ENCODE results near the gene L3MBTL4. TPM values are rescaled to one million over a fixed set of nuclear protein-coding genes. Genes with fewer than 3 reads are reported as not detected.

L3MBTL4 gene
- total RNA-seq, 2 donors from 2014 or later = 0.27 to 5.3 TPM

DNA sequence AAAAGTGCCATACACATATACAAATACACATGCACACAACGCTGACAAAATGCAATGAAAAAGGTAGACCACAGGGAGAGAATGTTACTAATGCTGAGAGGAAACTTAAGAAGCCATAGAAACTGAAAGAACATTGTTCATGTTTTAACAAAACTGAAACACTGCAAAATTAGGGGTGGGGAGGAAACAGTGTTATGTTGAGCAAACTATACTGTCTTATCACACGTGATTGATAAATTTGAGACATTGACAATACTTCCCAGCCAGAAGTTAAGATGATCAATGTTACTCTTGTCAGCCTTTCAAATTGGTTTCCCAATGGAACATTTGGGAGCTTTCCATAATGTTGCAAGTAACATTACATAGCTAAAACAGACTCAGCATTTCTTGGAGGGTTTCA lies 165.5 kb downstream of the L3MBTL4 start:
- no peak overlapping the region for H3K27ac ChIP-seq
- no peaks in the 10 kb centered on the region for H3K36me3 ChIP-seq
- no peak overlapping the region for H3K4me3 ChIP-seq
- no peak for DNase-seq (ENCODE audit: low spot score)
- no peaks in the 10 kb centered on the region for H3K4me1 ChIP-seq (ENCODE audit: control insufficient read depth in 1 of 2, low read depth in 2 of 2)
- TF ChIP-seq CTCF (IDR thresholded peaks at IDR 0.05) = no peak
- no peak for ATAC-seq (ENCODE audit: insufficient number of reproducible peaks, low FRiP score, low read depth)
- H3K27me3 ChIP-seq (replicated peaks; ENCODE audit: insufficient read depth) = no peaks in the 10 kb centered on the region
- H3K9me3 ChIP-seq = no peaks in the 10 kb centered on the region

GRCh38 chr18:6248017-6248416 lies 166.7 kb downstream of the L3MBTL4 start:
- no peak overlapping the region for H3K27ac ChIP-seq
- no peaks in the 10 kb centered on the region for H3K4me1 ChIP-seq (ENCODE audit: control insufficient read depth in 1 of 2, low read depth in 2 of 2)
- H3K27me3 ChIP-seq (replicated peaks; ENCODE audit: insufficient read depth) = no peaks in the 10 kb centered on the region
- H3K4me3 ChIP-seq = no peak overlapping the region
- DNase-seq (ENCODE audit: low spot score) = no peak
- H3K36me3 ChIP-seq = no peaks in the 10 kb centered on the region
- no peak for ATAC-seq (ENCODE audit: insufficient number of reproducible peaks, low FRiP score, low read depth)
- TF ChIP-seq CTCF (IDR thresholded peaks at IDR 0.05) = no peak
- H3K9me3 ChIP-seq = no peaks in the 10 kb centered on the region

DNA sequence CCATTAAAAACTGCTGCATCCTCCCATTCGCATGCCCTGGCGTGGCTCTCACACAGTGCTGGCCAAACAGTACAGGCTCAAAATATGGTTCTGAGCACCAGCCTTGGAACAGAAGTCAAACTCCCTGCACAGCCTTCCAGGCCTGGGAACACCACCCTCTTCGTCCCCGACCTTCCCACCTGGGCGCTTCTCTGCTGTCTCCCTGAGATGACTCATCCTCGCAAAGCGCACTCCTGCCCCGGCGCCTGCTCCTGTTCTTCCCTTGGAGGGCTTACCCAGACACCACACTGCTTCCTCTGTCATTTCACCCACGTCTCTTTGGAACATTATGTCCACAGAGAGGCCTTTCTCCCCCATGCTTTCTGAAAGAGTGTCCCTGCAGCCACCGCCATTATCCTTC lies 172.7 kb downstream of the L3MBTL4 start:
- ATAC-seq (ENCODE audit: insufficient number of reproducible peaks, low FRiP score, low read depth) = no peak
- no peaks in the 10 kb centered on the region for H3K9me3 ChIP-seq

DNA sequence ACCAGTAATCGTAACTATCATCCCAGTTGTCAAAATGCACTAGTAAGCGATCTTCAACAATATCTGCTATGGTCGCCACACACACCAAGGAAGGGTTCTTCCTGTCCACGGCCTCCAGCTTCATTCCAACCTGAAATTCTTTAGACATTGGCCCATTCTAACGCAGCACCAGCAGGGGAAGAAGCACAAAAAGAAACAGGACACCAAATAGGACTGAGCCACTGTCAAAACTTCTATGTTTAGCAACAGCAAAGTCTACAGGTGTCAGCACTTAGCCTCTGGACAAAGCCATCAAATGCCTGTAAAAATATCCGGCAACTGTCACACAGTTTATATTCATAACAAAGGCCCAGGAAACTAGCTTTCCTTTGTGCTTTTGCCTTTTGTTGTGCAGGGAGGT lies 175.0 kb downstream of the L3MBTL4 start:
- no peaks in the 10 kb centered on the region for H3K4me1 ChIP-seq (ENCODE audit: control insufficient read depth in 1 of 2, low read depth in 2 of 2)
- H3K4me3 ChIP-seq = no peak overlapping the region
- H3K9me3 ChIP-seq = no peaks in the 10 kb centered on the region
- no peaks in the 10 kb centered on the region for H3K36me3 ChIP-seq
- no peaks in the 10 kb centered on the region for H3K27me3 ChIP-seq (replicated peaks; ENCODE audit: insufficient read depth)
- DNase-seq (ENCODE audit: low spot score) (no peak), ATAC-seq (ENCODE audit: insufficient number of reproducible peaks, low FRiP score, low read depth) (no peak)
- no peak overlapping the region for H3K27ac ChIP-seq
- TF ChIP-seq CTCF (IDR thresholded peaks at IDR 0.05) = no peak

More for the DNA sequence above, 172.7 kb downstream of the L3MBTL4 start:
- TF ChIP-seq CTCF (IDR thresholded peaks at IDR 0.05) = no peak
- no peak overlapping the region for H3K4me3 ChIP-seq
- no peak for DNase-seq (ENCODE audit: low spot score)
- no peaks in the 10 kb centered on the region for H3K36me3 ChIP-seq
- H3K27ac ChIP-seq = no peak overlapping the region
- H3K4me1 ChIP-seq (ENCODE audit: control insufficient read depth in 1 of 2, low read depth in 2 of 2) = no peaks in the 10 kb centered on the region
- H3K27me3 ChIP-seq (replicated peaks; ENCODE audit: insufficient read depth) = no peaks in the 10 kb centered on the region

DNA sequence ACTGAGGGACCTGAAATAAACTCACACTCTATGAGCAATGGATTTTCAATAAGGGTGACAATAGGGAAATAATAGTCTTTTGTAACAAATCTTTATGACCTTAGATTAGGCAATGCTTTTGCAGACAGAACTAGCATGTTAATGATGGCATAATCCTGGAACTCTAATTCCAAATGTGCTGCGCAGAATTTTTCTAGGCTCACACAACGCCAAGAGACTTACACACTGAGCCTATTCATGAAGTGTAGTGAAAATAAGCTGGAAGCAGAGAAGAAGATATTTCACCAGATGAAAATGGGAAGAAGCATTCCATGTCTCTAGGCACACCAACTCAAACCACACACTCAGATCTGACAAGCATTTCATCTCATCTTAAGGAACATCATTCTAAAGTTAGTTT lies 178.5 kb downstream of the L3MBTL4 start:
- Histone ChIP-seq H3K36me3 (no peaks in the 10 kb centered on the region), H3K27ac (no peak overlapping the region), H3K4me3 (no peak overlapping the region), H3K4me1 (ENCODE audit: control insufficient read depth in 1 of 2, low read depth in 2 of 2) (no peaks in the 10 kb centered on the region), H3K27me3 (replicated peaks; ENCODE audit: insufficient read depth) (no peaks in the 10 kb centered on the region), H3K9me3 (no peaks in the 10 kb centered on the region)
- DNase-seq (ENCODE audit: low spot score) = no peak
- no peak for ATAC-seq (ENCODE audit: insufficient number of reproducible peaks, low FRiP score, low read depth)
- no peak for TF ChIP-seq CTCF (IDR thresholded peaks at IDR 0.05)
